Skeletal muscle cell (primary cell): ENCODE measurements around the gene SNW1.

ENCODE experiments used
- DNase-seq: peaks from one replicate; pipeline ENCODE4 v3.0.0-alpha.2; 2010; ENCODE audit warnings: low read depth
- H3K4me3 ChIP-seq: 2 replicates; pipeline ENCODE4 v1.5.1; 2011; ENCODE audit warnings: low read depth, mild to moderate bottlenecking, control low read depth, low read length, moderate library complexity

SNW1 gene

GRCh38 chr14:77681196-77682157, 79.5 kb downstream of the SNW1 start:
- H3K4me3 ChIP-seq = no peak overlapping the region
- DNase-seq = no peak

GRCh38 chr14:77674931-77675330, 86.0 kb downstream of the SNW1 start:
- DNase-seq = no peak
- no peak overlapping the region for H3K4me3 ChIP-seq

GRCh38 chr14:77673193-77673592, 87.8 kb downstream of the SNW1 start:
- no peak for DNase-seq
- H3K4me3 ChIP-seq = no peak overlapping the region
